Esophagus muscularis mucosa (tissue), 4 donors: ENCODE data around the gene ASXL3. TPM values are rescaled to one million over a fixed set of nuclear protein-coding genes. Genes with fewer than 3 reads are reported as not detected.

ENCODE experiments used
- DNase-seq: peaks from one replicate; pipeline ENCODE4 v3.0.0-alpha.2; 2017; ENCODE audit errors: extremely low spot score
- H3K27ac ChIP-seq, 4 donors: fragments of 200-600 bp; sonication (generic); replicated peaks in 1 of 4; 1 replicate in 3 of 4; 2 replicates in 1 of 4; pipeline ENCODE4 v1.5.1; 2016 to 2019; ENCODE audit warnings: mild to moderate bottlenecking in 1 of 4
- H3K27me3 ChIP-seq, 4 donors: fragments of 200-600 bp; sonication (generic); one replicate each; pipeline versions ENCODE4 v1.5.1 to v1.6.0; 2016 to 2019
- H3K36me3 ChIP-seq, 4 donors: fragments of 200-600 bp; sonication (generic); one replicate each; pipeline ENCODE4 v1.5.1; 2016 to 2019
- H3K4me1 ChIP-seq, 4 donors: fragments of 200-600 bp; sonication (generic); one replicate each; pipeline ENCODE4 v1.5.1; 2016 to 2019
- H3K4me3 ChIP-seq, 4 donors: fragments of 200-600 bp; sonication (generic); 1 replicate in 2 of 4; 2 replicates in 2 of 4; pipeline ENCODE4 v1.5.1; 2016 to 2019; ENCODE audit warnings: mild to moderate bottlenecking in 4 of 4, moderate library complexity in 1 of 4
- H3K9me3 ChIP-seq, 4 donors: fragments of 200-600 bp; sonication (generic); 1 replicate in 3 of 4; 2 replicates in 1 of 4; pipeline ENCODE4 v1.5.1; 2016 to 2019
- CTCF ChIP-seq, 3 experiments: fragments of 200-600 bp in 2 of 3; fragments of 450-650 bp in 1 of 3; sonication (generic) in 2 of 3; IDR thresholded peaks; one replicate each; pipeline ENCODE4 v1.5.1; 2017 to 2019; ENCODE audit warnings: antibody characterized with exemption in 3 of 3, mild to moderate bottlenecking in 2 of 3, moderate library complexity in 1 of 3
- EP300 ChIP-seq: sonication (generic); formaldehyde crosslinking; IDR thresholded peaks from one replicate; pipeline ENCODE4 v1.6.1; 2017; ENCODE audit warnings: antibody characterized with exemption
- POLR2A ChIP-seq: fragments of 450-650 bp; IDR thresholded peaks from one replicate; pipeline ENCODE4 v1.6.1; 2017; ENCODE audit warnings: antibody characterized with exemption, moderate library complexity, mild to moderate bottlenecking, low read depth
- POLR2AphosphoS5 ChIP-seq, 2 donors: sonication (generic); formaldehyde crosslinking; IDR thresholded peaks; one replicate each; pipeline ENCODE4 v1.6.1; 2017; ENCODE audit warnings: antibody characterized with exemption in 2 of 2
- WGBS: methylation state at CpG from one replicate; pipeline ENCODE4 v1.1.5; 2018; 5-methylcytosine and 5-hydroxymethylcytosine counted together
- intact Hi-C: fragments of 100-400 bp; cut with DNase I; formaldehyde crosslinking; loops from one replicate; pipeline ENCODE4 v1.15.1; 2023
- total RNA-seq, 4 donors: library from RNA; depleted of rRNA; stranded (reverse); fragments of >200 nt; gene quantifications; one replicate each; pipeline versions ENCODE4 v1.1.0 to v1.2.1, GENCODE V29; 2016

The ASXL3 gene
- total RNA-seq, 4 donors from 2014 or later = 0.66 to 2.1 (median 1.1) TPM

- DNase-seq = no peak
- Histone ChIP-seq H3K4me3 (no peak overlapping the region), H3K4me1 (no peaks in the 10 kb centered on the region), H3K27ac (no peak overlapping the region), H3K36me3 (no peaks in the 10 kb centered on the region), H3K9me3 (no peaks in the 10 kb centered on the region), H3K27me3 (no peaks in the 10 kb centered on the region)
- WGBS = 68% methylated on average over 2 of the region's 2 CpGs
- no peak for TF ChIP-seq POLR2A
- no peak for TF ChIP-seq CTCF (IDR thresholded peaks at IDR 0.05)
- TF ChIP-seq POLR2AphosphoS5 (IDR thresholded peaks at IDR 0.05) = no peak
- TF ChIP-seq EP300 = no peak
- intact Hi-C loops = no loop called here
These were observed 37.6 kb upstream of the ASXL3 start for GRCh38 chr18:33540392-33540791.

GRCh38 chr18:33541316-33541715, 36.7 kb upstream of the ASXL3 start:
- H3K36me3 ChIP-seq = no peaks in the 10 kb centered on the region
- no peaks in the 10 kb centered on the region for H3K4me1 ChIP-seq
- DNase-seq = no peak
- H3K9me3 ChIP-seq = no peaks in the 10 kb centered on the region
- WGBS = 55% methylated on average over 3 of the region's 3 CpGs
- intact Hi-C loops = no loop called here
- H3K4me3 ChIP-seq = no peak overlapping the region
- no peak overlapping the region for H3K27ac ChIP-seq
- no peak for TF ChIP-seq EP300
- no peak for TF ChIP-seq CTCF (IDR thresholded peaks at IDR 0.05)
- no peak for TF ChIP-seq POLR2A
- no peak for TF ChIP-seq POLR2AphosphoS5 (IDR thresholded peaks at IDR 0.05)
- no peaks in the 10 kb centered on the region for H3K27me3 ChIP-seq

- WGBS = 94% methylated on average over 2 of the region's 2 CpGs
- intact Hi-C loops = no loop called here
- TF ChIP-seq POLR2A (no peak), CTCF (IDR thresholded peaks at IDR 0.05) (no peak), EP300 (no peak), POLR2AphosphoS5 (IDR thresholded peaks at IDR 0.05) (no peak)
These were observed 21.2 kb upstream of the ASXL3 start for GRCh38 chr18:33556846-33557245.

GRCh38 chr18:33557706-33558105, 20.3 kb upstream of the ASXL3 start:
- TF ChIP-seq POLR2AphosphoS5 (IDR thresholded peaks at IDR 0.05) (no peak), CTCF (IDR thresholded peaks at IDR 0.05) (no peak), EP300 (no peak), POLR2A (no peak)
- H3K4me1 ChIP-seq = no peaks in the 10 kb centered on the region
- 93% methylated on average over 3 of the region's 3 CpGs for WGBS
- no peaks in the 10 kb centered on the region for H3K9me3 ChIP-seq
- no peak overlapping the region for H3K27ac ChIP-seq
- H3K27me3 ChIP-seq = no peaks in the 10 kb centered on the region
- no peak overlapping the region for H3K4me3 ChIP-seq
- intact Hi-C loops = no loop called here
- no peaks in the 10 kb centered on the region for H3K36me3 ChIP-seq
- no peak for DNase-seq

More at GRCh38 chr18:33556846-33557245, 21.2 kb upstream of the ASXL3 start:
- DNase-seq = no peak
- no peaks in the 10 kb centered on the region for H3K4me1 ChIP-seq
- H3K9me3 ChIP-seq = no peaks in the 10 kb centered on the region
- H3K27ac ChIP-seq = no peak overlapping the region
- H3K36me3 ChIP-seq = no peaks in the 10 kb centered on the region
- H3K4me3 ChIP-seq = no peak overlapping the region
- no peaks in the 10 kb centered on the region for H3K27me3 ChIP-seq

GRCh38 chr18:33558529-33558928, 19.5 kb upstream of the ASXL3 start:
- Histone ChIP-seq H3K36me3 (no peaks in the 10 kb centered on the region), H3K27ac (no peak overlapping the region), H3K9me3 (no peaks in the 10 kb centered on the region), H3K27me3 (no peaks in the 10 kb centered on the region), H3K4me3 (no peak overlapping the region), H3K4me1 (no peaks in the 10 kb centered on the region)
- 71% methylated on average over 1 of the region's 1 CpG for WGBS
- intact Hi-C loops = no loop called here
- TF ChIP-seq EP300 (no peak), CTCF (IDR thresholded peaks at IDR 0.05) (no peak), POLR2A (no peak), POLR2AphosphoS5 (IDR thresholded peaks at IDR 0.05) (no peak)
- no peak for DNase-seq
